OCI-LY3 (cell line): ENCODE measurements around the gene ZNF579.

ENCODE experiments used
- H2AFZ ChIP-seq: fragments of 200-600, 300-600 bp; shearing (Covaris generic); 2 replicates; pipeline ENCODE4 v1.6.0; 2014; ENCODE audit warnings: antibody characterized with exemption, low read depth, low read length
- H3K27ac ChIP-seq: fragments of 200-600, 300-600 bp; sonication (generic); 2 replicates; pipeline ENCODE4 v1.5.1; 2014; ENCODE audit warnings: mild to moderate bottlenecking, low read length, moderate library complexity, mixed read lengths
- H3K27me3 ChIP-seq: fragments of 200-600, 300-600 bp; sonication (generic); 2 replicates; pipeline ENCODE4 v1.6.1; 2014; ENCODE audit warnings: low read depth, low read length, mixed read lengths
- H3K36me3 ChIP-seq: fragments of 200-600, 300-600 bp; sonication (generic); replicated peaks from 2 replicates; pipeline ENCODE3; 2014; ENCODE audit warnings: low read depth, low read length, mixed read lengths
- H3K4me1 ChIP-seq: fragments of 300-600, 200-600 bp; sonication (generic); 2 replicates; pipeline ENCODE4 v1.6.1; 2014; ENCODE audit warnings: low read length, mixed read lengths
- H3K4me2 ChIP-seq: fragments of 200-600, 300-600 bp; sonication (generic); 2 replicates; pipeline ENCODE4 v1.6.1; 2014; ENCODE audit warnings: low read length, mixed read lengths
- H3K4me3 ChIP-seq: fragments of 300-600, 200-600 bp; sonication (generic); 2 replicates; pipeline ENCODE4 v1.5.1; 2014; ENCODE audit warnings: antibody characterized with exemption, mild to moderate bottlenecking, low read length, moderate library complexity
- H3K79me2 ChIP-seq: fragments of 300-600, 200-600 bp; shearing (Covaris generic); 2 replicates; pipeline ENCODE4 v1.6.1; 2014; ENCODE audit warnings: mild to moderate bottlenecking, low read length, mixed read lengths
- H3K9ac ChIP-seq: fragments of 300-600, 200-600 bp; shearing (Covaris generic); 2 replicates; pipeline ENCODE4 v1.6.0; 2014; ENCODE audit warnings: mild to moderate bottlenecking, low read length, moderate library complexity
- H3K9me3 ChIP-seq: fragments of 200-600, 300-600 bp; shearing (Covaris generic); 2 replicates; pipeline ENCODE4 v1.6.1; 2014; ENCODE audit warnings: low read length, mixed read lengths; ENCODE audit not compliant: insufficient read depth
- H4K20me1 ChIP-seq: fragments of 200-600, 300-600 bp; sonication (generic); 2 replicates; pipeline ENCODE4 v1.6.1; 2016; ENCODE audit warnings: low read length, mixed read lengths; ENCODE audit not compliant: insufficient read depth
- CTCF ChIP-seq: fragments of 200-600, 300-600 bp; sonication (generic); IDR thresholded peaks from 2 replicates; pipeline ENCODE4 v1.5.1; 2014; ENCODE audit warnings: antibody characterized with exemption, low read length, low read depth
- EZH2phosphoT487 ChIP-seq: fragments of 200-600 bp; shearing (Covaris generic); IDR thresholded peaks from 2 replicates; pipeline ENCODE4 v1.6.1; 2018; ENCODE audit warnings: antibody characterized with exemption, mixed run types, low read depth

Gene ZNF579

DNA sequence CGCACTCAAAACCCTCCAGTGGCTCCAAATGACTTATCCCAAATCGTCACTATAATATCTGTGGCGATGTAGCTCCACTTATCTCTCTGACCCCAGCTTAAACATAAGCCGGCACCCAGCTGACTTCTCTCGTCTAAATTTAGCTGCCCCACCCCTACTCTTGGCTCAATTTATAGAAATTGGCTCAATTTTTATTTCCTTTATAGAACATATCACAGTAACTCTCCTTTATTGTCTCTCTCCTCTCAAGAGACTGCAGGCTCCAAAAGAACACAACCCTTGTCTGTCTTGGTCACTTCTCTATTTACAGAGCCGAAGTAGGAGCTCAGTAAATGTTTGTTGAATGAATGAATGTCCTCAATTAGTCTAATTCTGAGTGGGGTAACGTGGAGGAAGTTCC is 42.9 kb upstream of the ZNF579 start:
- no peaks in the 10 kb centered on the region for H3K79me2 ChIP-seq
- H3K4me2 ChIP-seq = peak overlapping the region; percentile 44
- no peak overlapping the region for H3K27ac ChIP-seq
- H4K20me1 ChIP-seq = 0 out of 2 replicates have a peak, but pooled peaks cover 3% of the 10 kb centered on the region
- H3K36me3 ChIP-seq = peaks cover 12% of the 10 kb centered on the region
- TF ChIP-seq EZH2phosphoT487 (no peak), CTCF (no peak)
- H3K9me3 ChIP-seq = no peaks in the 10 kb centered on the region
- peaks cover 20% of the 10 kb centered on the region for H3K4me1 ChIP-seq
- no peak overlapping the region for H3K9ac ChIP-seq
- H3K4me3 ChIP-seq = peak overlapping the region; percentile 81
- no peak overlapping the region for H2AFZ ChIP-seq
- H3K27me3 ChIP-seq = no peaks in the 10 kb centered on the region

- Histone ChIP-seq H3K9ac (no peak overlapping the region), H3K4me1 (peaks cover 20% of the 10 kb centered on the region), H4K20me1 (0 out of 2 replicates have a peak, but pooled peaks cover 3% of the 10 kb centered on the region), H3K4me2 (no peak overlapping the region), H3K27me3 (no peaks in the 10 kb centered on the region), H3K79me2 (no peaks in the 10 kb centered on the region), H2AFZ (no peak overlapping the region), H3K27ac (no peak overlapping the region), H3K9me3 (no peaks in the 10 kb centered on the region), H3K36me3 (peaks cover 12% of the 10 kb centered on the region), H3K4me3 (no peak overlapping the region)
- TF ChIP-seq CTCF (no peak), EZH2phosphoT487 (no peak)
Observed at GRCh38 chr19:55623130-55623529, 42.5 kb upstream of the ZNF579 start.

- Histone ChIP-seq H2AFZ (no peak overlapping the region), H3K27ac (no peak overlapping the region)
Observed at GRCh38 chr19:55622242-55622969, 41.8 kb upstream of the ZNF579 start.

More at GRCh38 chr19:55622242-55622969, 41.8 kb upstream of the ZNF579 start:
- Histone ChIP-seq H3K9ac (no peak overlapping the region), H3K36me3 (peaks cover 15% of the 10 kb centered on the region), H3K9me3 (no peaks in the 10 kb centered on the region), H3K4me3 (no peak overlapping the region), H3K4me2 (no peak overlapping the region), H4K20me1 (0 out of 2 replicates have a peak, but pooled peaks cover 3% of the 10 kb centered on the region), H3K4me1 (peaks cover 20% of the 10 kb centered on the region), H3K79me2 (no peaks in the 10 kb centered on the region), H3K27me3 (no peaks in the 10 kb centered on the region)
- TF ChIP-seq CTCF (no peak), EZH2phosphoT487 (no peak)
